H1 (cell line): ENCODE results near the gene POLR2F.

ENCODE experiments used
- EZH2 ChIP-seq: fragments of 200-600 bp; sonication (generic); IDR thresholded peaks from 2 replicates; pipeline ENCODE4 v1.7.1; 2012; ENCODE audit warnings: low read depth, mild to moderate bottlenecking, moderate library complexity, low read length, inconsistent platforms; ENCODE audit not compliant: severe bottlenecking
- ZNF274 ChIP-seq: IDR thresholded peaks from 2 replicates; pipeline ENCODE4 v1.7.0; 2012; ENCODE audit warnings: low read length, borderline replicate concordance; ENCODE audit errors: extremely low read depth

GRCh38 chr22:37905534-37906363 lies 47.8 kb upstream of the POLR2F start, which contains the start of gene MICALL1:
- TF ChIP-seq EZH2 (no peak), ZNF274 (no peak)
